ENCODE results near the gene EIF4EBP2.
A peak's percentile ranks its signal among the peaks of the same experiment; 100 is the strongest.

The EIF4EBP2 gene

DNA sequence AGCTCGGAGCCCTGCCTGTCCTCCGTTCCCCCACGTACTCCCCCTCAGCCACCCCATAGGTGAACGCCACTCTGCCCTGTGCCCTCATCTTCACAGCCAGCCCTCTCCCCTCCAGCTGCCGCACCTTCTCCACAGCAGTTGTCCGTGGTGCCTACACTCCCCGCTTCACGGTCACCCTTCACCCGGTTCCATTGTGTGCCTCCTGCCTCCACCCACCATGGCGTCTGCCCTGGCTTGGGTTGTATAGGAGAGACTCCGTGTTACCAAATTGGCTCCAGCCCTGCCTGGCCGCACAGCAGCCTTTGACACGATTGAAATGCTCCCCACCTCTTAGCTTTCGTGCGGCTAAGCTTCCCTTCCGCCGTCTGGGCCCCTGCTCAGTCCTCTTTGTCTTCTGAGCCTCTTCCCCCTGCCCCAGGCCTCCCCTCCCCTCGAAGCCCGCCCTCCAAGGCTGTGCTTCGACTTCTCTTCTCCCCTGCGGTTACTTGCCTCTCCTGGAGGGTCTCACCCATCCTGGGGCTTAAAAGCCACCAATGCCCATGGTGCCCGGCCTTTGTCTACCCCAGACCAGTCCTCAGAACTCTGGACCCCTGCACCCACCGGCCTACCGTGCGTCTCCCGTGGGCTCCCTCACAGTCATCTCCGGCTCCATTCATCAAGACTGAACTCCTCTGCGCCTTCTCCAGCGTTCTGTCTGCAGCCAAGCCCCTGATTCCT is 56.0 kb downstream of the EIF4EBP2 start:
- DNase-seq, result no peak

DNA sequence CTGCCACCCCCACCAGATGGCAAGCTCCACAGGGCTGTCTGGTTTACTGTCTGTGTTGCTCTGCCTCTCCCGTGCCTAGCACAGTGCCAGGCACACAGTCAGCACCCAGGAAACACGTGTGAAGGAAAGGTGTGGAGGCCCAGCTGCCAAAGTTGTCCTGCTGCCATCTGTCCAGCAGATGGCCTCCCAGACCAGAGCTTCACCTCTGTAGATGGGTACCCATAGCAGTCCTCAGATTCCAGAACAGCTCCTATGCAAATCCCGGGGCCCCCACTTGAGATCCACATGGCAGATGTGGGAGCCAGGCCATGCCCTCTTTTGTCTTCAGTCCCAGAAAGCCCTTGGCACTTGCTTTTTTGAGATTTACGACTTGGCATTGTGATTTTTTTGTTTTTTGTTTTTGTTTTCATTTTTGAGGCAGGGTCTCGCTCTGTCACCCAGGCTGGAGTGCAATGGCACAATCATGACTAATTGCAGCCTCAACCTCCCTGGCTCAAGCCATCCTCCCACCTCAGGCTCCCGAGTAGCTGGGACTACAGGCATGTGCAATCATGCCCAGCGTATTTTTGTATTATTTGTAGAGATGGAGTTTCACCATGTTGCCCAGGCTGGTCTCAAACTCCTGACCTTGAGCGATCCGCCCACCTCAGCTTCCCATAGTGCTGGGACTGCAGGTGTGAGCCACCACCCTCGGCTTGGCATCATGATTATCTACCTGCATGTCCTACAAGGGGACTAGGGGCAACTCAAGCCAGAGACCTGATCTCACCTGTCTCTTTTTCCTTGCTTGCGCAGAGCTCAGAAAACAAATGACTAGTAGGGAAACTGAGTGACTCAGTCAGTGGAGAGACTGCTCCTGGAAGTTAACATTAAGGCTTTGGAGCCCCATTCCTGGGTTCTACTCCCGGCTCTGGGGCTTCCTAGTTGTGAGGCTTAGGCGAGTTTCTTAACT is 57.7 kb downstream of the EIF4EBP2 start:
- DNase-seq, result peak in 31 of 56 donors; percentile 4 to 64 (median 33)

DNA sequence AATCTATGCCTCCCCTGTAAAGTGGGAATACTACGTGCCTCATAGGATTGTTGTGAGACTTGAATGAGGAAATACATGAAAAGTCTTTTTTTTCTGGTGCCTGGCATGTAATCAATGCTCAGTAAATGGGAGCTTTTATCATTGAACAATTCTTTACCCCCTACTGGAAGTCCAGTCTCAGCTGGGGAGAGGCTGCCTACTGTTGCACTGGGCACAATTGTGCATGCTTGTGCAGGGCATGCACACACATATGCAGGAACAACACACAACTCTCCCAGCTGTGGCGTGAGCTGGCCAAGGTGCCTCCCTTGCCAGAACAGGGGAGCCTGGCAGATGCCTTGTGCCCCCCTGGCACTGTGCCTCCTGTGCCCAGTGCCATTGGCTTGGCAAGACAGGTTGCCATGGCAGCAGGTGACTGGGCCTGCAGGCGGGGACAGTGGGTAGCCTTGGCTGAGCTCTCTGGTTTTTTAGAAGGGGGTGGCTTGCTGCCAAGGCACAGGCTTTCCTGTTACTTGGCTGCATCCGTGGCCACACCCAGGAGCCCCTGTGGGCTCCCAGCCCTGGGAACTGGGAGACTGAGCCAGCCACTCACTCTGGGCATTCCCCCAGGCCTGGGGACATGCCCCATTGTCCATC is 58.5 kb downstream of the EIF4EBP2 start:
- DNase-seq, result peak in 53 of 56 donors; percentile 25 to 96 (median 70)

DNA sequence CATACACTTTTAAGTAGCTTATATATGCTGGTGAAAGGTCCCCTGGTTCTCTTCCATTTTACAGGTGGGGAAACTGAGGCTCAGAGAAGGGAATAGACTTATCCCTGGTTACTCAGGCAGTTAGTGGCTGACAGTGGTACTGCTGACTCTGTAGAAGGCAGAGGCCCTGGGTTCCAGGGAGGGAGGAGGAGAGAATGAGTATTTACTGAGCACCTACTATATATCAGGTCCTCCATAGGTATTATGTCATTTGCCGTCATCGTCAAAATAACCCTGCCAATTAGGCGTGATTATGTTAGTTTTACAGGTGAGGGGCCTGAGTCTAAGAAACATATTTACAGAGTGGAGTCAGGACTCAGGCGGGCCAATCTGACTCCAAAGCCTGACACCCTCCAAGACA is 61.3 kb downstream of the EIF4EBP2 start:
- DNase-seq, result no peak

DNA sequence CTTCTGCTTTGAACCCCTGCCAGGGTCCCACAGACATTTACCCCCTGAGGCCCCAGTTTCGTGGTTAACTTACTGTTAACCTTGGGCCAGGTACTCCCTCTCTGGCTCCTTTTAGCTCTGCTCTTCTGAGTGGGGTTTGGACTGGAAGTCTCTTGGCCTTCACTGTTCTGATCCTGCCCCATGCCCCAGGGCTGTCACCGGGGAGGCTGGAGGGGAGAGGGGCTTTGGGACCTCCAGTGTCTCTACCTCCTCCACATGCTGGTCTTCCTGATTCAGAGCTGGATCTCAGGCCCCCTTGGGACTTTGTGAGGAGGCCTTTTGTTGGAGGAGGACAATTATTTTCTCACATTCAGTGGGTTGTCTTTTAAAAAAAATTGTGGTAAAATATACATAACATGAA is 61.9 kb downstream of the EIF4EBP2 start:
- DNase-seq, result no peak

DNA sequence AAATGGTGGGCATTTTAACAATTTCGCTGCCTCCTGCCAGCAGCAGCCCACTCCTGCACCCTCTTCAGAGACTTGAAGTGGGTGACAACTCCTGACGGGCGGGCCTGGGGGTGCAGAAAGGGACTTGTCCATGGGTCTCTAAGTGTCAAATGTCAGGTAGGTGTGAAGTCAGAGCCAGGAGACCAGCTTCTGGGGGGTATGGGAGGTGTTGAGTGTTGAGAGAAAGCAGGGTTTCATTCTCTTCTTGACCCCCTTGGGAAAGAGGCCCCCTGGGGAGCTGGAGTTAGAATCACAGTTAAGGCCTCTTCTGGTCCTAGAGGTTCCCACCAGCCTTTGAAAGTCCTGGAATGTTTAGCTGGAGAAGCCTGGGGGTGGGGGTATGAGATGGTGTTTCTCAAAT is 63.0 kb downstream of the EIF4EBP2 start:
- DNase-seq, result no peak

DNA sequence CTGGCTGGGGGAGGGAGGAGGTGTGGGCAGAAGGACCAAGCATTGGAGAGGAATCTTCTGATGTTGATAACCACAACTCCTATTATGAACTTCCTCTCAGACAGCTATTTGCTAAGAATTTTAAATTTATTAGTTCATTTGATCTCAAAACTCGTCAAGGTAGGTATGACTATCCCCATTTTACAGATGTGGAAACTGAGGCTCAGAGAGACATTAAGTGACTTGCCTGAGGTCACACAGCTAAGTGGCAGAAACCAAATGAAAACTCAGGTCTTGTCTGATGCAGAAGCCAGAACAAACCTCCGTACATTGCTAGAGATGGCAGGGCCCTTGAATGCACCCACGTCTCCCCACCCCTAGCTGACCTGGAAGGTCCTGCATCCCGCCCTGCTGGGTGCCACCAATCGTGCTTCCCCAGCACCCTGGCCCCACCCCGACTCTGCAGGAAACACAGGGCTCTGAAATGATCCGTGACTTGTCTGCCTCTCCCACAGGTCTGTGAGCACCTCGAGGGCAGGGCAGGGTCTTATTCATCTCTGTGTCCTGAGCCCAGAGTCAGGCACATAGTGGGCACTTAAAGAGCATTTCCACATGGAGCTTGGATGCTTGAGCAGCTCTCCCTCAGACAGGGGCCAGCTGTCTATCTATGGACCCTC is 69.0 kb downstream of the EIF4EBP2 start:
- DNase-seq, result no peak

DNA sequence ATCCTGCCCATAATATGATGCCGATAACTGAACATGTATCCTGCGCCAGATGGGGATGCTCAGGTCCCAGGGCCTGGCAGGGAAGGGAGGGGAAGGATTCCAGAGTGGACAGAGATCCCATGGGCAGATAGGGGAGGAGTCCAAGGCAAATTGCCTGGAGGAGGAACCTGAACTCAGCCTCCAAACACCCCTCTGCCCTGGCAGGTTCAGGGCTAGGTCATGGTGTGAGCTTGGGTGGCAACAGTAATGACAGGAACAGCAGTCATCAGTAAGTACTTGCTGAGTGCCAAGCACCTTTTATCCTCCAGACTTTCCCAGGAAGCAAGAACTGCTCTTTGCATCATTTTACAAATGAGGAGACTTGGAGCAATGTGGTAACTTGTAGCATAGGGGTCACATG is 70.8 kb downstream of the EIF4EBP2 start:
- DNase-seq, result no peak

DNA sequence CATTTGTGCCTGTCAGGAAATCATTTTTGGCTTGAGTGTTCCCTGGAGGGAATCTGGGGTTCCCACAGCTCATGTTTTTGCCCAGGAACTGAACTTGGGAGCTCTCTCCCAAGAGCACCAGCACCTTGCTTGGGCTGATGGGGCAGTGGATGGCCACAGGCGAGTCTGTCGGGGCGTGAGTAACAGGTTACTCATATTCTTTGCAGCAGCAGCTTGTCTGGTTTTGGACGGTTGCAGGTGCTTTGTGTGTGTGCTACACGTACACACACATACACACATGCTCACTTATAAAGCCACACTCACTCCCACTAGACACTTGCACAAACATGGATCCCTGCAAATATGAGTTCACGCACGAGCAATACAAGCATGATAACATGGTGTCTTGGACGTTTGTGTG is 71.7 kb downstream of the EIF4EBP2 start:
- DNase-seq, result no peak

DNA sequence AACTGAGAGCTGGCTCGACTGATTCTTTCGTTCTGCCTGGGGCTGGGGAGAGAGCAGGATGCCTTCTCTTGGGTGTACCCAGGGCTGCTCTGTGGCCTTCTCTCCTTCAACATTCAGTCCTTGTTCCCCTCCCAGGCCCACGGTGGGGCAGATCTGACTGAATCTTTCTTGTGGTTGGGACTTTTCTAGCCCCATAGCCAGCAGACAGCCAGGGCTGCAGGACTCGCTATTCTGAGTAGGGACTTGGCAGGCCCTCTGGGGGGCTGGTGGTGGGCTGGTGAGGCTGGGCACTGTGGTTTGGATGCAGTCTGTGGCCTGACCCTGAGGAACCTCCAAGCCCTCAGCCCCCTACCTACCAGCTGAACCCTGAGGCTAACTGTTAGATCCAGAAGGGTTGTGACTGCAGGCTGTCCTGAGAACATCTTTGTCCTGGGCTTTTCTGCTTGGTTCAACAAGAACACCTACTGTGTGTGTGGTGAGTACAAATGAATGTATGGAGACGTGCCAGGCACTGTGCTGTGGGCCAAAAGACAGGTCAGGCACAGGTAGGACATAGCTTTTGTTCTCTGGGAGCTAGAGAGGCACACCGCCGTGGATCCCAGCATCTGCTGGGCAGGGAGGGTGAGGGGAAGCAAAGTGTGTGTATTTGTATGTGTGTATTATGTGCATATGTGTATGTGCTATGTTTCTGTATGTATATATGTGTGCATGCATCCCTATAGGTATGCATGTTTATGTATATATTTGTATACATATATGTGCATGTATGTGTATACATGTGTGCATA is 72.5 kb downstream of the EIF4EBP2 start:
- no peak for DNase-seq

DNA sequence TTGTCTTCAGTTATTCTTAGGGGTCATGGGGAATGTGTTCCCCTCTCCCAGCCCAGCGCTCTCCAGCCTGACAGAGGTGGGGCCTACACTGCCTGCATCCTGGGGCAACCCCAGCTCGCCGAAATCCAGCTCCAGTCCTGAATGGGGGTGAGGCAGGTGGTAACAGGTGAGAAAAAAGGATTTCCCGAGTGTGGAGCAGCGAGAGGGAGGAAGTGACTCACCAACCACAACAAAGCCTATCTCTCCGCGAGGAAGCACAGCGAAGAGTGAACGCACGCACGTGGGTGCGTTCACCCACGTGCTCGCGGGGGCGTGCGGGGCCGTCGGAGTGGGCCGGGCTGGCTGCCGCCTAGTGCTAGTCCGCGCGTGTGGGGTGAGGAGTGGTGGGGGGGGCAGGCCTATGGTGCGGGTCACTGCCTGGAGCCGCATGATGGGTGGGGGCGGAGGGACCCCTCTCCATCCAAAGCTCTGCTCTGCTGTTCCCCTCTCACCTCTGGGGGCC is 73.8 kb downstream of the EIF4EBP2 start:
- peak in 5 of 56 donors; percentile 10 to 40 (median 23) for DNase-seq
